ENCODE results near the gene SERINC3. TPM values are rescaled to one million over a fixed set of nuclear protein-coding genes. Genes with fewer than 3 reads are reported as not detected.
"Not testable (repeated sequence)": the region's sequence is repeated elsewhere in the genome, so short reads cannot be mapped to it uniquely, and the experiment has no call there.

Gene SERINC3
- total RNA-seq, 1 donor from 2014 or later = 82.8 TPM

DNA sequence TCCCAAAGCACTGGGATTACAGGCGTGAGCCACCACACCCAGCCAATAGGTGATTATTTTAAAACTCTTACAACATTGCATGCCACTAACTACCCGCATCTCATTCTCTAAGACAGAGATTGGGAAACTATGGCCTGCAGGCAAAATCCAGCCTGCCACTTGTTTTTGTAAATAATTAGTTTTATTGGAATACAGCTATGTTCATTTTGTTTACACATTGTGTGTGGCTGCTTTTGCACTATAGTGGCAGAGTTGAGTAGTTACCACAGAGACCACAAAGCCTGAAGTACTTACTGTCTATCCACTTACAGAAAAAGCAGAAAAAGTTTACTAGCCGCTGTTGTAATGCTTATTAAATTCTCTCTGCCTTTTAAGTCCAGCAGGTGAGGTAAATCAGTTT, 44.1 kb upstream of the SERINC3 start:
- Mint-ChIP-seq H3K9me3 (ENCODE audit: unreplicated experiment) (no peaks in the 10 kb centered on the region), H3K4me1 (ENCODE audit: unreplicated experiment) (no peaks in the 10 kb centered on the region), H3K27me3 (ENCODE audit: unreplicated experiment) (peaks cover 1% of the 10 kb centered on the region), H3K36me3 (ENCODE audit: low read depth, unreplicated experiment) (no peaks in the 10 kb centered on the region), H3K27ac (ENCODE audit: unreplicated experiment) (no peak overlapping the region), H3K4me3 (ENCODE audit: unreplicated experiment) (no peak overlapping the region)
- TF ChIP-seq, protein P1, sequence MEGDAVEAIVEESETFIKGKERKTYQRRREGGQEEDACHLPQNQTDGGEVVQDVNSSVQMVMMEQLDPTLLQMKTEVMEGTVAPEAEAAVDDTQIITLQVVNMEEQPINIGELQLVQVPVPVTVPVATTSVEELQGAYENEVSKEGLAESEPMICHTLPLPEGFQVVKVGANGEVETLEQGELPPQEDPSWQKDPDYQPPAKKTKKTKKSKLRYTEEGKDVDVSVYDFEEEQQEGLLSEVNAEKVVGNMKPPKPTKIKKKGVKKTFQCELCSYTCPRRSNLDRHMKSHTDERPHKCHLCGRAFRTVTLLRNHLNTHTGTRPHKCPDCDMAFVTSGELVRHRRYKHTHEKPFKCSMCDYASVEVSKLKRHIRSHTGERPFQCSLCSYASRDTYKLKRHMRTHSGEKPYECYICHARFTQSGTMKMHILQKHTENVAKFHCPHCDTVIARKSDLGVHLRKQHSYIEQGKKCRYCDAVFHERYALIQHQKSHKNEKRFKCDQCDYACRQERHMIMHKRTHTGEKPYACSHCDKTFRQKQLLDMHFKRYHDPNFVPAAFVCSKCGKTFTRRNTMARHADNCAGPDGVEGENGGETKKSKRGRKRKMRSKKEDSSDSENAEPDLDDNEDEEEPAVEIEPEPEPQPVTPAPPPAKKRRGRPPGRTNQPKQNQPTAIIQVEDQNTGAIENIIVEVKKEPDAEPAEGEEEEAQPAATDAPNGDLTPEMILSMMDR (IDR thresholded peaks at IDR 0.05; ENCODE audit: unreplicated experiment) = no peak
- DNase-seq (ENCODE audit: low spot score) = no peak

DNA sequence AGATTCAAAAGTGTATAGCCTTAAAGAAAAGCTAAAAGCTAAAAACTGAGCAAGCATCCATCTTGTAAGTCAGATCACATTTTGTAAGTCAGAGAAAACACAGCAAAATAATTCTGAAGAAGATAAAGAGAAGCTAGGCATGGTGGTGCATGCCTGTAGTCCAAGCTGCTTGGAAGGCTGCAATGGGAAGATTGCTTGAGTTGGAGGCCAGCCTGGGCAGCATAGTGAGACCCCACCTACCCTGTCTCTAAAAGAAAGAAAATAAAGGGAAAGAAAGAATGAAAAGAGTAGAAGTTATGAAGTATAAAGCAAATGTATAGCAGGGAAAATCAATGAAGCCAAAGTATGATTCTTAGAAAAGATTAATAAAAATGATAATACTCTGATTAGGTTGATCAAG, 40.0 kb upstream of the SERINC3 start:
- H3K27me3 Mint-ChIP-seq (ENCODE audit: unreplicated experiment) = peaks cover 1% of the 10 kb centered on the region
- H3K36me3 Mint-ChIP-seq (ENCODE audit: low read depth, unreplicated experiment) = no peaks in the 10 kb centered on the region
- DNase-seq (ENCODE audit: low spot score) = no peak
- no peaks in the 10 kb centered on the region for H3K9me3 Mint-ChIP-seq (ENCODE audit: unreplicated experiment)
- no peaks in the 10 kb centered on the region for H3K4me1 Mint-ChIP-seq (ENCODE audit: unreplicated experiment)
- H3K27ac Mint-ChIP-seq (ENCODE audit: unreplicated experiment) = no peak overlapping the region
- TF ChIP-seq, protein P1 (IDR thresholded peaks at IDR 0.05; ENCODE audit: unreplicated experiment) = no peak
- H3K4me3 Mint-ChIP-seq (ENCODE audit: unreplicated experiment) = no peak overlapping the region

DNA sequence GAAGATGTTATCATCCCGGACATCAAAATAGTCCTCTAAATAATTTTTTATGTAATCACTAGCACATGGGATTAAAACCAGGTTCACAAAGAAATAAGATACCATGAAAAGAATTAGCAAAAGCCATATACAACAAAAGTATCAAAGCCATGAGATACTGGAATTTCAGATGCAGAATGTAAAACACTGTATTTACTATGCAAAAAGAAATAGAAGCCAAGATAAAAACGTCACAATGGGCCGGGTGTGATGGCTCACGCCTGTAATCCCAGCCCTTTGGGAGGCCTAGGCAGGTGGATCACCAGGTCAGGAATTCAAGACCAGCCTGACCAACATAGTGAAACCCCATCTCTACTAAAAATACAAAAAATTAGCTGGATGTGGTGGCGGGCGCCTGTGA, 38.9 kb upstream of the SERINC3 start:
- H3K4me3 Mint-ChIP-seq (ENCODE audit: unreplicated experiment) = not testable (repeated sequence)

DNA sequence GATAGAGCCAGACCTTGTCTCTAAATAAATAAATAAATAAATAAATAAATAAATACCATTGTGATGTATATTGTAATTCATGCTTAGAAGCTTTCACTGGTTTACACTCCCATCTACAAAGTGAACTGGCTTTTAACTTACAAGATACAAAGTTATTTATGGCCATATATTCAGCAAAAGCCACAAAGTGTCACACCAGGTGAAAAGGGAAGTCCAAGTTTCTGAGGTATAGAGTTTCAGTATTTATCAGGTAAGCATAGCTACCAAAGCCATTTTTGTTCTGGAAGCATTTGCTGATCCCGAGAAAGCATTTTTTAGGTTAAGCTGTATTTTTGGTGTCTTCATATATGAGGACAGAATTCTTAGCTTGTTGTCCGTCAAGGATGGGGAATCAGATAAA, 38.4 kb upstream of the SERINC3 start:
- TF ChIP-seq, protein P1 (IDR thresholded peaks at IDR 0.05; ENCODE audit: unreplicated experiment) = no peak
- no peak overlapping the region for H3K4me3 Mint-ChIP-seq (ENCODE audit: unreplicated experiment)
- H3K36me3 Mint-ChIP-seq (ENCODE audit: low read depth, unreplicated experiment) = no peaks in the 10 kb centered on the region
- no peaks in the 10 kb centered on the region for H3K9me3 Mint-ChIP-seq (ENCODE audit: unreplicated experiment)
- H3K27me3 Mint-ChIP-seq (ENCODE audit: unreplicated experiment) = peaks cover 1% of the 10 kb centered on the region
- H3K27ac Mint-ChIP-seq (ENCODE audit: unreplicated experiment) = no peak overlapping the region
- H3K4me1 Mint-ChIP-seq (ENCODE audit: unreplicated experiment) = no peaks in the 10 kb centered on the region
- DNase-seq (ENCODE audit: low spot score) = no peak

More for the DNA sequence above, 38.9 kb upstream of the SERINC3 start:
- not testable (repeated sequence) for H3K9me3 Mint-ChIP-seq (ENCODE audit: unreplicated experiment); H3K27me3 Mint-ChIP-seq (ENCODE audit: unreplicated experiment); H3K27ac Mint-ChIP-seq (ENCODE audit: unreplicated experiment); H3K4me1 Mint-ChIP-seq (ENCODE audit: unreplicated experiment); H3K36me3 Mint-ChIP-seq (ENCODE audit: low read depth, unreplicated experiment); DNase-seq (ENCODE audit: low spot score)

DNA sequence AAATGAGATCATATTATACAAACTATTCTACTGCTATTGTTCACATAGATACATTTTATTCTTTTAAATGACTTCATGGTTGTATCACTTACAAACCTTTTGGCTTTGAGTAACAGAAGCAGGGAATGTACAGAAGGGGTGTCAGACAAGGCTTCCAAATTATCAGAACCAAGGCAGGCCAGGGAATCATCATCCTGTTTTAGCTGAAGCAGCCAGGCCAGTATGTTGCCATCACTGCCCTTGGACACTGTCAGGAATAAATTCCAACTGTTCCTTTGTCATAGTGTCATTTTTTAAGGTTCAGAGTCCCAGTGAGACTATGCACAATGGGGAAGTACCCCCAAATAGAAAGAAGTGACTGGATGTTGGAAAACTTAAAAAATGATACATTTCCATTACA, 37.4 kb upstream of the SERINC3 start:
- H3K4me1 Mint-ChIP-seq (ENCODE audit: unreplicated experiment) = no peaks in the 10 kb centered on the region
- H3K36me3 Mint-ChIP-seq (ENCODE audit: low read depth, unreplicated experiment) = no peaks in the 10 kb centered on the region
- H3K27ac Mint-ChIP-seq (ENCODE audit: unreplicated experiment) = no peak overlapping the region
- TF ChIP-seq, protein P1 (IDR thresholded peaks at IDR 0.05; ENCODE audit: unreplicated experiment) = no peak
- no peaks in the 10 kb centered on the region for H3K9me3 Mint-ChIP-seq (ENCODE audit: unreplicated experiment)
- DNase-seq (ENCODE audit: low spot score) = no peak
- H3K4me3 Mint-ChIP-seq (ENCODE audit: unreplicated experiment) = no peak overlapping the region
- H3K27me3 Mint-ChIP-seq (ENCODE audit: unreplicated experiment) = peaks cover 1% of the 10 kb centered on the region

Measured in endothelial cell (in vitro differentiated cells).